ENCODE results near the gene AMFR. TPM values are rescaled to one million over a fixed set of nuclear protein-coding genes. Genes with fewer than 3 reads are reported as not detected.

The AMFR gene
- total and polyA plus RNA-seq, 10 of the 15 experiments (the other 5 are each of a cell fraction or from before 2014, with no cell fraction given) = 8.2 to 67.6 (median 28.1) TPM

DNA sequence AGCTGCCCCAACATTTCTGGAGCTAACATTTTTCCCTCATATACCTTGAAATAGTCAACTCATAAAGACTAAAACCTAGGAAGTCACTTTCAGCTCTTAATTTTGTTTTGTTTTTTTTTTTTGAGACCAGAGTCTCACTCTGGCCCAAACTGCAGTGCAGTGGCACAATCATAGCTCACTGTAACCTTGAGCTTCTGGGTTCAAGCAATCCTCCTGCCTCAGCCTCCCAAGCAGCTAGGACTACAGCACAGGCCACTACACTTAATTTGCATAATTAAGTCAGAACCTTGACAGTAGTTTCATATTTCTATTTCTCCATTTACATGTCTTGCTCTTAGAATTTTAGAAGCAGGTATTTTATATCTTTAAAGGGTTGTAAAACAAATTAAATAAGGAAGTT is 4.7 kb downstream of the AMFR start:
- intact Hi-C loops (cut with micrococcal nuclease; ENCODE audit: unreplicated experiment) (no loop called here), in situ Hi-C loops (cut with MboI) (no loop called here)
- no peak overlapping the region for H2AFZ ChIP-seq (ENCODE audit: control insufficient read depth, low read depth, low read length)
- RAD21 ChIA-PET (ENCODE audit: unreplicated experiment) = no interaction called here
- peaks cover 83% of the 10 kb centered on the region for H3K79me2 ChIP-seq (ENCODE audit: control insufficient read depth, insufficient read depth, low read length)
- H4K20me1 ChIP-seq (ENCODE audit: control insufficient read depth, insufficient read depth) = no peaks in the 10 kb centered on the region
- no peaks in the 10 kb centered on the region for H3K36me3 ChIP-seq (ENCODE audit: control insufficient read depth in 2 of 2, insufficient read depth in 2 of 2, low read length in 1 of 2)
- CTCF ChIA-PET = interaction anchor here (0.6 to 1.7 kb wide), 4 partner anchors 9 to 1112 kb away, joined by 3 to 5 read pairs (median 3); no protein-coding TSS in a partner anchor
- SMC1A ChIA-PET (ENCODE audit: uncharacterized antibody, unreplicated experiment) = interaction anchor here (0.9 to 1.8 kb wide), 5 partner anchors 11 to 32 kb away, joined by 3 to 8 read pairs (median 3); partner anchors contain the start of genes NUDT21 and OGFOD1
- POLR2A ChIA-PET = interaction anchor here (0.6 to 2.6 kb wide), 3 partner anchors 31 to 356 kb away, joined by 3 to 8 read pairs (median 5); partner anchors contain the start of genes NUDT21 and OGFOD1
- TF ChIP-seq SP1 (IDR thresholded peaks at IDR 0.05; ENCODE audit: low read depth, low read length) = no peak
- TF ChIP-seq, protein P1, sequence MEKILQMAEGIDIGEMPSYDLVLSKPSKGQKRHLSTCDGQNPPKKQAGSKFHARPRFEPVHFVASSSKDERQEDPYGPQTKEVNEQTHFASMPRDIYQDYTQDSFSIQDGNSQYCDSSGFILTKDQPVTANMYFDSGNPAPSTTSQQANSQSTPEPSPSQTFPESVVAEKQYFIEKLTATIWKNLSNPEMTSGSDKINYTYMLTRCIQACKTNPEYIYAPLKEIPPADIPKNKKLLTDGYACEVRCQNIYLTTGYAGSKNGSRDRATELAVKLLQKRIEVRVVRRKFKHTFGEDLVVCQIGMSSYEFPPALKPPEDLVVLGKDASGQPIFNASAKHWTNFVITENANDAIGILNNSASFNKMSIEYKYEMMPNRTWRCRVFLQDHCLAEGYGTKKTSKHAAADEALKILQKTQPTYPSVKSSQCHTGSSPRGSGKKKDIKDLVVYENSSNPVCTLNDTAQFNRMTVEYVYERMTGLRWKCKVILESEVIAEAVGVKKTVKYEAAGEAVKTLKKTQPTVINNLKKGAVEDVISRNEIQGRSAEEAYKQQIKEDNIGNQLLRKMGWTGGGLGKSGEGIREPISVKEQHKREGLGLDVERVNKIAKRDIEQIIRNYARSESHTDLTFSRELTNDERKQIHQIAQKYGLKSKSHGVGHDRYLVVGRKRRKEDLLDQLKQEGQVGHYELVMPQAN (conservative IDR thresholded peaks at IDR 0.05) = no peak
- TF ChIP-seq, protein P2, sequence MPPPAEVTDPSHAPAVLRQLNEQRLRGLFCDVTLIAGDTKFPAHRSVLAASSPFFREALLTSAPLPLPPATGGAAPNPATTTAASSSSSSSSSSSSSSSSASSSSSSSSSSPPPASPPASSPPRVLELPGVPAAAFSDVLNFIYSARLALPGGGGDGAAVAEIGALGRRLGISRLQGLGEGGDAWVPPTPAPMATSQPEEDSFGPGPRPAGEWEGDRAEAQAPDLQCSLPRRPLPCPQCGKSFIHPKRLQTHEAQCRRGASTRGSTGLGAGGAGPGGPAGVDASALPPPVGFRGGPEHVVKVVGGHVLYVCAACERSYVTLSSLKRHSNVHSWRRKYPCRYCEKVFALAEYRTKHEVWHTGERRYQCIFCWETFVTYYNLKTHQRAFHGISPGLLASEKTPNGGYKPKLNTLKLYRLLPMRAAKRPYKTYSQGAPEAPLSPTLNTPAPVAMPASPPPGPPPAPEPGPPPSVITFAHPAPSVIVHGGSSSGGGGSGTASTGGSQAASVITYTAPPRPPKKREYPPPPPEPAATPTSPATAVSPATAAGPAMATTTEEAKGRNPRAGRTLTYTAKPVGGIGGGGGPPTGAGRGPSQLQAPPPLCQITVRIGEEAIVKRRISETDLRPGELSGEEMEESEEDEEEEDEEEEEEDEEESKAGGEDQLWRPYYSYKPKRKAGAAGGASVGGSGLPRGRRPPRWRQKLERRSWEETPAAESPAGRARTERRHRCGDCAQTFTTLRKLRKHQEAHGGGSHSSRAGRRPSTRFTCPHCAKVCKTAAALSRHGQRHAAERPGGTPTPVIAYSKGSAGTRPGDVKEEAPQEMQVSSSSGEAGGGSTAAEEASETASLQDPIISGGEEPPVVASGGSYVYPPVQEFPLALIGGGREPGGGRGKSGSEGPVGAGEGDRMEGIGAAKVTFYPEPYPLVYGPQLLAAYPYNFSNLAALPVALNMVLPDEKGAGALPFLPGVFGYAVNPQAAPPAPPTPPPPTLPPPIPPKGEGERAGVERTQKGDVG (CRISPR knock-in tag; IDR thresholded peaks at IDR 0.05) = no peak
- TF ChIP-seq, protein P3, sequence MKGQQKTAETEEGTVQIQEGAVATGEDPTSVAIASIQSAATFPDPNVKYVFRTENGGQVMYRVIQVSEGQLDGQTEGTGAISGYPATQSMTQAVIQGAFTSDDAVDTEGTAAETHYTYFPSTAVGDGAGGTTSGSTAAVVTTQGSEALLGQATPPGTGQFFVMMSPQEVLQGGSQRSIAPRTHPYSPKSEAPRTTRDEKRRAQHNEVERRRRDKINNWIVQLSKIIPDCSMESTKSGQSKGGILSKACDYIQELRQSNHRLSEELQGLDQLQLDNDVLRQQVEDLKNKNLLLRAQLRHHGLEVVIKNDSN (IDR thresholded peaks at IDR 0.05; ENCODE audit: borderline replicate concordance, extremely low read length, insufficient read depth, low read depth, low read length) = no peak
- TF ChIP-seq EED (IDR thresholded peaks at IDR 0.05; ENCODE audit: low read depth) = no peak
- FAIRE-seq (no peak), DNase-seq (ENCODE audit: low read depth, low spot score) (no peak), ATAC-seq (no peak)
- peaks cover 12% of the 10 kb centered on the region for H3K4me1 ChIP-seq (ENCODE audit: control insufficient read depth, insufficient read depth, low read length)
- peak overlapping the region; percentile 60 for H3K27ac ChIP-seq (ENCODE audit: control insufficient read depth, insufficient read depth)
- H3K27me3 ChIP-seq (replicated peaks in 1 of 2; ENCODE audit: control insufficient read depth in 2 of 2, insufficient read depth in 2 of 2, low read length in 1 of 2) = no peaks in the 10 kb centered on the region
- peak overlapping the region; percentile 43 for H3K4me3 ChIP-seq
- no TSS peak for BruUV-seq (replicated peaks)
- H3K9me3 ChIP-seq (replicated peaks; ENCODE audit: control insufficient read depth, insufficient read depth, low read length) = no peaks in the 10 kb centered on the region
- H3K9ac ChIP-seq (ENCODE audit: control insufficient read depth, insufficient read depth, low read length) = no peak overlapping the region
- H3K4me2 ChIP-seq (ENCODE audit: control insufficient read depth, insufficient read depth) = peak overlapping the region; percentile 95

Measured in GM12878 (cell line).